Mesendoderm (in vitro differentiated cells): Measurements from ENCODE around the gene NGRN.
A peak's percentile ranks its signal among the peaks of the same experiment; 100 is the strongest.

Experiments
- DNase-seq: peaks from one replicate; pipeline ENCODE4 v3.0.0; 2013
- H2AK5ac ChIP-seq: 2 replicates; pipeline ENCODE4 v1.6.1; 2013; ENCODE audit warnings: low read length, inconsistent platforms
- H2BK120ac ChIP-seq: 2 replicates; pipeline ENCODE4 v1.6.1; 2013; ENCODE audit warnings: low read depth, mild to moderate bottlenecking, low read length, moderate library complexity, mixed read lengths
- H2BK15ac ChIP-seq: replicated peaks from 2 replicates; pipeline ENCODE4 v1.6.1; 2013; ENCODE audit warnings: low read depth, mild to moderate bottlenecking, moderate library complexity
- H2BK5ac ChIP-seq: 2 replicates; pipeline ENCODE4 v1.6.1; 2013; ENCODE audit warnings: low read length, inconsistent platforms
- H3K18ac ChIP-seq: 2 replicates; pipeline ENCODE4 v1.6.1; 2013; ENCODE audit warnings: mild to moderate bottlenecking, low read length, mixed read lengths
- H3K23ac ChIP-seq: one replicate; pipeline ENCODE4 v1.6.1; 2013; ENCODE audit warnings: low read length
- H3K27ac ChIP-seq: 2 replicates; pipeline ENCODE4 v1.5.1; 2013; ENCODE audit warnings: low read depth, mild to moderate bottlenecking, inconsistent platforms, low read length, moderate library complexity
- H3K27me3 ChIP-seq: 2 replicates; pipeline ENCODE4 v1.6.1; 2013; ENCODE audit warnings: low read length, control low read depth, mild to moderate bottlenecking, inconsistent platforms; ENCODE audit not compliant: insufficient read depth, poor library complexity
- H3K36me3 ChIP-seq: 2 replicates; pipeline ENCODE4 v1.6.1; 2013; ENCODE audit warnings: low read length, inconsistent platforms; ENCODE audit not compliant: control insufficient read depth, insufficient read depth
- H3K4ac ChIP-seq: one replicate; pipeline ENCODE4 v1.6.1; 2013; ENCODE audit warnings: low read depth, mild to moderate bottlenecking, low read length, moderate library complexity
- H3K4me1 ChIP-seq: 2 replicates; pipeline ENCODE4 v1.6.1; 2013; ENCODE audit warnings: low read depth, low read length, inconsistent platforms; ENCODE audit not compliant: control insufficient read depth
- H3K4me2 ChIP-seq: 2 replicates; pipeline ENCODE4 v1.6.1; 2013; ENCODE audit warnings: low read length
- H3K4me3 ChIP-seq: 2 replicates; pipeline ENCODE4 v1.5.1; 2013; ENCODE audit warnings: mild to moderate bottlenecking, low read length
- H3K56ac ChIP-seq: one replicate; pipeline ENCODE4 v1.6.1; 2013; ENCODE audit warnings: low read length
- H3K79me1 ChIP-seq: 2 replicates; pipeline ENCODE4 v1.6.1; 2013; ENCODE audit warnings: low read length, inconsistent platforms
- H3K79me2 ChIP-seq: 2 replicates; pipeline ENCODE4 v1.6.1; 2013; ENCODE audit warnings: mild to moderate bottlenecking, low read length; ENCODE audit not compliant: control insufficient read depth, insufficient read depth
- H3K9ac ChIP-seq: 2 replicates; pipeline ENCODE4 v1.6.1; 2013; ENCODE audit warnings: low read length, inconsistent platforms
- H4K5ac ChIP-seq: one replicate; pipeline ENCODE4 v1.6.1; 2013; ENCODE audit warnings: low read length
- H4K8ac ChIP-seq: one replicate; pipeline ENCODE4 v1.6.1; 2013; ENCODE audit warnings: low read depth, mild to moderate bottlenecking, control low read depth, low read length, moderate library complexity
- WGBS: extraction: QIAGEN DNeasy Blood & Tissue Kit; methylation state at CpG from one replicate; pipeline ENCODE4 v1.1.7; 2013; ENCODE audit warnings: low lambda C conversion rate, missing lambda C conversion rate; ENCODE audit not compliant: insufficient coverage; ENCODE audit errors: extremely low coverage; 5-methylcytosine and 5-hydroxymethylcytosine counted together

NGRN gene

DNA sequence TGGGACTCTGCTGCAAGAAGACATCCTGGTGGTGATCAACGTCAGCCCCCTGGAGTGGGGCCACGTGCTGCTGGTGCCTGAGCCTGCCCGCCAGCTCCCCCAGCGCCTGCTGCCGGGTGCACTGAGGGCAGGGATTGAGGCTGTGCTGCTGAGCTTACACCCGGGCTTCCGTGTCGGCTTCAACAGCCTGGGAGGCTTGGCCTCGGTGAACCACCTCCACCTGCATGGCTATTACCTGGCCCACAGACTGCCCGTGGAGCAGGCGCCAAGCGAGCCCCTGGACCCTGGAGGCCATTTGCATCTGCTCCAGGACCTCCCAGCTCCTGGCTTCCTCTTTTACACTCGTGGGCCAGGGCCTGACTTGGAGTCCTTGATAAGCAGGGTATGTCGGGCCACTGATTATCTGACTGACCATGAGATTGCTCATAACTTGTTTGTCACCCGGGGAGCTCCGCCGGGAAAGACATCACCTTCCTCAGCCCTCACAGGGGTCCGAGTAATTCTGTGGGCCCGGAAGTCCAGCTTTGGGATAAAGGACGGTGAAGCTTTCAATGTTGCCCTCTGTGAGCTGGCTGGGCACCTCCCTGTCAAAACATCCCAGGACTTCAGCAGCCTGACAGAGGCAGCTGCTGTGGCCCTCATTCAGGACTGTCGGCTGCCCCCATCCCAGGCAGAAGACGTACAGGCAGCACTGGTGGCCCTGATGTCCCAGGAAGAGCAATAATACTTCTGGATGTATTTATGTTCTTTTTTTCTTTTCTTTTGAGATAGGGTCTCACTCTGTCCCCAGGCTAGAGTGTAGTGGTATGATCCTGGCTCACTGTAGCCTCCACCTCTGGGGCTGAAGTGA lies 23.9 kb upstream of the NGRN start:
- H2BK5ac ChIP-seq = no peak overlapping the region
- no peaks in the 10 kb centered on the region for H3K4me1 ChIP-seq
- no peak for DNase-seq
- no CpG with 5 or more reads among the region's 22 CpGs for WGBS
- no peak overlapping the region for H2BK120ac ChIP-seq
- no peak overlapping the region for H2AK5ac ChIP-seq
- no peak overlapping the region for H4K5ac ChIP-seq
- no peak overlapping the region for H4K8ac ChIP-seq
- H3K36me3 ChIP-seq = no peaks in the 10 kb centered on the region
- H3K23ac ChIP-seq = no peak overlapping the region
- H2BK15ac ChIP-seq = no peak overlapping the region
- no peaks in the 10 kb centered on the region for H3K79me2 ChIP-seq
- no peak overlapping the region for H3K4me3 ChIP-seq
- H3K79me1 ChIP-seq = no peaks in the 10 kb centered on the region
- H3K18ac ChIP-seq = no peak overlapping the region
- H3K4me2 ChIP-seq = no peak overlapping the region
- no peak overlapping the region for H3K4ac ChIP-seq
- no peak overlapping the region for H3K56ac ChIP-seq
- H3K9ac ChIP-seq = no peak overlapping the region
- no peaks in the 10 kb centered on the region for H3K27me3 ChIP-seq
- no peak overlapping the region for H3K27ac ChIP-seq

DNA sequence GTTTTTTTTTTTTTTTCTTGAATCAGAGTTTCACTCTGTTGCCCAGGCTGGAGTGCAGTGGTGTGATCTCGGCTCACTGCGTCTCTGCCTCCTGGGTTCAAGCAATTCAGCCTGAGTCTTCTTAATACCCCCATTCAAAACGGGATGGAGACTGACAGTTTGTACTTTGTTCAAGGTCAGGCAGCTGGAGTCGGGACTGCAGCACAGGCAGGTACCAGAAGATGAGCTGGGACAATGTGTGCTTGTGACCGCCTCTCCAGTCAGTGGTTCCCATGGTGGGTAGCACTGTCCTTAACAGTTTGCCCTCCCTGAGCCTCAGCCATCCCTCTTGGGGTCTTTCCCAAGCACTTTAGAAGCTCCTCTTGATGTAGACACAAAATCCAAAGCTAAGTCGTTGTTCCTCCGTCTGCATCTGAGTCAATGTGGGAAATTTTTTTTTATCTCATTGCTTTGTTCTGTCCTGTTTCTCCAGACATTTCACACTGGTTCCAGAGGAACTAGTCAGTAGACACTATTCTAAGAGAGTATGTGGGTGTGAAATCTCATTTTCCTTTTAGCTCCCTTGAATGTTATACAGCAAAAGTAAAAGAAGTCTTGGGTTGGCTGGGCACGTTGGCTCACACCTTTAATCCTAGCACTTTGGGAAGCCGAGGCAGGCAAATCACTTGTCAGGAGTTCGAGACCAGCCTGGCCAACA lies 21.4 kb upstream of the NGRN start:
- Histone ChIP-seq H3K4me2 (no peak overlapping the region), H2BK15ac (no peak overlapping the region)

DNA sequence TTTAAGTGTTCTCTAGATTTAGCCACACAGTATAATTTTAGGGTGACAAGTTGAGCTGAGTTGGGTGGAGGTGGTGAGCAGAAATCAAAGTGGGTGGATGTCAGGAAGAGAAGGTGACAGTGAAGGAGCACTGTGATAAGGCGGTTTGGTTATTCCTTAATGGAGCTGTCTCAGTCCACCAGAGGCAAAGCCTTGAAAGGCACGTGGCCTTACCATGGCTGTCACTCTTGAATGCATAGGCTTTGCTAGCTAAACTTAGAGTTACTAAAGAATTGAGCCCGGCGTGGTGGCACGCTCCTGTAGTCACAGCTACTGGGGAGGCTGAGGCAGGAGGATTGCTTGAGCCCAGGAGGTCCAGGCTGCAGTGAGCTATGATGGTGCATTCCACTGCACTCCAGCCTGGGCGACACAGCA lies 16.7 kb upstream of the NGRN start:
- no peaks in the 10 kb centered on the region for H3K4me1 ChIP-seq
- H3K23ac ChIP-seq = no peak overlapping the region
- no peaks in the 10 kb centered on the region for H3K79me2 ChIP-seq
- H4K8ac ChIP-seq = no peak overlapping the region
- H3K36me3 ChIP-seq = no peaks in the 10 kb centered on the region
- H3K4me2 ChIP-seq = no peak overlapping the region
- no peak overlapping the region for H2BK5ac ChIP-seq
- no peak overlapping the region for H4K5ac ChIP-seq
- H3K4ac ChIP-seq = no peak overlapping the region
- no peak for DNase-seq
- H3K79me1 ChIP-seq = no peaks in the 10 kb centered on the region
- no peak overlapping the region for H2BK120ac ChIP-seq
- no peak overlapping the region for H3K9ac ChIP-seq
- H3K27me3 ChIP-seq = no peaks in the 10 kb centered on the region
- H3K56ac ChIP-seq = peak overlapping the region; percentile 53
- no CpG with 5 or more reads among the region's 6 CpGs for WGBS
- H2AK5ac ChIP-seq = no peak overlapping the region
- H2BK15ac ChIP-seq = no peak overlapping the region
- no peak overlapping the region for H3K27ac ChIP-seq
- no peak overlapping the region for H3K4me3 ChIP-seq
- no peak overlapping the region for H3K18ac ChIP-seq

More for the DNA sequence above, 21.4 kb upstream of the NGRN start:
- H2BK5ac ChIP-seq = no peak overlapping the region
- H3K4me1 ChIP-seq = no peaks in the 10 kb centered on the region
- no peak overlapping the region for H4K8ac ChIP-seq
- H3K36me3 ChIP-seq = no peaks in the 10 kb centered on the region
- H4K5ac ChIP-seq = no peak overlapping the region
- no peak overlapping the region for H3K27ac ChIP-seq
- H3K4me3 ChIP-seq = no peak overlapping the region
- no peak overlapping the region for H3K18ac ChIP-seq
- no peaks in the 10 kb centered on the region for H3K27me3 ChIP-seq
- no peak overlapping the region for H2AK5ac ChIP-seq
- no peaks in the 10 kb centered on the region for H3K79me2 ChIP-seq
- no peak overlapping the region for H3K4ac ChIP-seq
- no peak overlapping the region for H3K23ac ChIP-seq
- no peak overlapping the region for H2BK120ac ChIP-seq
- no peak overlapping the region for H3K56ac ChIP-seq
- no peaks in the 10 kb centered on the region for H3K79me1 ChIP-seq
- no peak overlapping the region for H3K9ac ChIP-seq
- no peak for DNase-seq
- WGBS = no CpG with 5 or more reads among the region's 10 CpGs

DNA sequence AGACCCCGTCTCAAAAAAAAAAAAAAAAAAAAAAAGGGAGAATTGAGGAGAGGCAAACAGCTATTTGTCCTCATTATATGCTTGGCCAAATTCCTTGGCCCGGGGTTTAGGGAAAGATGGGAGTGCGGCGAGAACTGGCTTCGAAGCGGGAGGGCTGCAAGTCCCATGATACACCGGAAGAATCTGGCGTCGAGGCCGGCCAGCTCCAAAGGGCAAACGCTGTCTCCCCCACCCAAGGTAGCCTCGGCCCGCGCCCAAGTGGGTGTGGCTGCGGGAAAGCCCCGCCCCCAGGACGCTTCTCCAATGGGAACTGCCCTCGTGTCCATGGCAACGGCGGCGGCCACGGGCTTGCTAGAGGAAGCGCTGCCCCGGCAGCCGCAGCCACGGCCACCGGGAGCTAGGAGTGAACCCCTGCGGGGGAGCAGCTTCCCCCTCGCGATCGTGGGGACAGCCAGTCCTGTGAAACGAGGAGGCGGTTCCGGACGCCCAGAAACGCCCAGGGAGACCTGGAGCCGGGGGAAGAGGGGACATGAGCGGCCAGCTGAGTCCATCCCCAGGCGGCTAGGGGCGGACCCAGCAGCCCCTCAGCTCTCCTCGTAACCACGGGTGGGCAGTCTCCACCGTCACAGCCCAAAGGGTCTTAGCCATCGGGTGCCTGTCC lies 16.1 kb upstream of the NGRN start, which contains the start of gene TTLL13:
Gene TTLL13, plus strand, starts transcription at position 354 of the 661 bp plus-strand sequence. CDS start 1,075 bp downstream, outside the sequence.
- H3K79me1 ChIP-seq = no peaks in the 10 kb centered on the region
- H3K18ac ChIP-seq = no peak within 1 kb of the TSS
- H2BK15ac ChIP-seq = no peak within 1 kb of the TSS
- no peaks in the 10 kb centered on the region for H3K36me3 ChIP-seq
- peak within 1 kb of the TSS; percentile 96 for H3K4me2 ChIP-seq
- no peak within 1 kb of the TSS for H4K5ac ChIP-seq
- H3K4ac ChIP-seq = no peak within 1 kb of the TSS
- no peaks in the 10 kb centered on the region for H3K27me3 ChIP-seq
- no peak within 1 kb of the TSS for H3K27ac ChIP-seq
- H3K56ac ChIP-seq = peak within 1 kb of the TSS; percentile 80
- peak within 1 kb of the TSS; percentile 59 for H3K4me3 ChIP-seq
- no CpG with 5 or more reads among the region's 44 CpGs for WGBS
- peak within 1 kb of the TSS; percentile 68 for H3K9ac ChIP-seq
- H2BK5ac ChIP-seq = no peak within 1 kb of the TSS
- peak; percentile 96 for DNase-seq
- no peak within 1 kb of the TSS for H4K8ac ChIP-seq
- H3K4me1 ChIP-seq = no peaks in the 10 kb centered on the region
- H3K79me2 ChIP-seq = no peaks in the 10 kb centered on the region
- H2BK120ac ChIP-seq = no peak within 1 kb of the TSS
- no peak within 1 kb of the TSS for H3K23ac ChIP-seq
- H2AK5ac ChIP-seq = no peak within 1 kb of the TSS

DNA sequence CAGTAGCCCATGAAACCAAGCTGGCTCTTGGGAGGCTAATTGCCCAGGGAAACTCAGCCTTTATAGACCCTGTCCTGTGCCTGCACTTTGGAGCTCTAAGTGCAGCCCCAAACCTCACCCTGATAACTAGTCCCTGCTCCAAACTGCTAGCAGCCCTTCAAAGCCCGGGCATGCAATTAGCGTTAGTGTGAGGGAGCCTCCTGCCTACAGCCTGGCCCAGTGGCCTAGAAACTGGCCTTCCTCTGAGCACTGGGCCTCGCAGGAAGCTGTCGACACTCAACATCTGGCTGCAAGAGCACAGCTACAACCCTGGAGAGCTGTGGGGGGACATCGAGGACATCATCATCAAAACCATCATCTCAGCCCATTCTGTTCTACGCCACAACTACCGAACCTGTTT lies 7.7 kb upstream of the NGRN start:
- Histone ChIP-seq H3K9ac (no peak overlapping the region), H3K4me3 (no peak overlapping the region), H3K4me2 (no peak overlapping the region), H2BK15ac (no peak overlapping the region), H3K79me2 (no peaks in the 10 kb centered on the region), H3K18ac (no peak overlapping the region), H2BK5ac (no peak overlapping the region), H2BK120ac (no peak overlapping the region), H3K79me1 (no peaks in the 10 kb centered on the region), H3K23ac (no peak overlapping the region), H3K56ac (no peak overlapping the region), H3K4ac (no peak overlapping the region), H4K5ac (no peak overlapping the region), H3K27ac (no peak overlapping the region), H3K27me3 (no peaks in the 10 kb centered on the region), H2AK5ac (no peak overlapping the region), H4K8ac (no peak overlapping the region), H3K4me1 (no peaks in the 10 kb centered on the region), H3K36me3 (no peaks in the 10 kb centered on the region)
- WGBS = no CpG with 5 or more reads among the region's 7 CpGs
- DNase-seq = no peak
